B cell (primary cell): Measurements from ENCODE around the gene TBX10.
"Not testable (repeated sequence)": the region's sequence is repeated elsewhere in the genome, so short reads cannot be mapped to it uniquely, and the experiment has no call there.

ENCODE experiments used
- EZH2 ChIP-seq: IDR thresholded peaks from 2 replicates; pipeline ENCODE4 v1.6.1; 2012; ENCODE audit warnings: borderline replicate concordance, low read depth, mild to moderate bottlenecking, moderate library complexity, low read length; ENCODE audit not compliant: insufficient read depth, poor library complexity, severe bottlenecking
- TF ChIP-seq, protein P1 (sequence below): fragments of 200-600 bp; IDR thresholded peaks from one replicate; pipeline ENCODE4 v1.8.0; 2022; ENCODE audit warnings: antibody characterized with exemption, mild to moderate bottlenecking

DNA sequence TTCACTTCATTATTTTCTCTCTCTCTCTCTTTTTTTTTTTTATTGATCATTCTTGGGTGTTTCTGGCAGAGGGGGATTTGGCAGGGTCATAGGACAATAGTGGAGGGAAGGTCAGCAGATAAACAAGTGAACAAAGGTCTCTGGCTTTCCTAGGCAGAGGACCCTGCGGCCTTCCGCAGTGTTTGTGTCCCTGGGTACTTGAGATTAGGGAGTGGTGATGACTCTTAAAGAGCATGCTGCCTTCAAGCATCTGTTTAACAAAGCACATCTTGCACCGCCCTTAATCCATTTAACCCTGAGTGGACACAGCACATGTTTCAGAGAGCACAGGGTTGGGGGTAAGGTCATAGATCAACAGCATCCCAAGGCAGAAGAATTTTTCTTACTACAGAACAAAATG, 42.1 kb downstream of the TBX10 start:
- TF ChIP-seq, protein P1, sequence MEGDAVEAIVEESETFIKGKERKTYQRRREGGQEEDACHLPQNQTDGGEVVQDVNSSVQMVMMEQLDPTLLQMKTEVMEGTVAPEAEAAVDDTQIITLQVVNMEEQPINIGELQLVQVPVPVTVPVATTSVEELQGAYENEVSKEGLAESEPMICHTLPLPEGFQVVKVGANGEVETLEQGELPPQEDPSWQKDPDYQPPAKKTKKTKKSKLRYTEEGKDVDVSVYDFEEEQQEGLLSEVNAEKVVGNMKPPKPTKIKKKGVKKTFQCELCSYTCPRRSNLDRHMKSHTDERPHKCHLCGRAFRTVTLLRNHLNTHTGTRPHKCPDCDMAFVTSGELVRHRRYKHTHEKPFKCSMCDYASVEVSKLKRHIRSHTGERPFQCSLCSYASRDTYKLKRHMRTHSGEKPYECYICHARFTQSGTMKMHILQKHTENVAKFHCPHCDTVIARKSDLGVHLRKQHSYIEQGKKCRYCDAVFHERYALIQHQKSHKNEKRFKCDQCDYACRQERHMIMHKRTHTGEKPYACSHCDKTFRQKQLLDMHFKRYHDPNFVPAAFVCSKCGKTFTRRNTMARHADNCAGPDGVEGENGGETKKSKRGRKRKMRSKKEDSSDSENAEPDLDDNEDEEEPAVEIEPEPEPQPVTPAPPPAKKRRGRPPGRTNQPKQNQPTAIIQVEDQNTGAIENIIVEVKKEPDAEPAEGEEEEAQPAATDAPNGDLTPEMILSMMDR = not testable (repeated sequence)
- not testable (repeated sequence) for TF ChIP-seq EZH2
